D721Med (cell line): ENCODE data around the gene SYT9.

Experiments
- DNase-seq: peaks from one replicate; pipeline ENCODE4 v3.0.0; 2011; ENCODE audit warnings: low spot score; ENCODE audit not compliant: insufficient read length
- FAIRE-seq: peaks from 2 replicates; lab custom pipeline; 2011; peaks lifted over from hg19 to GRCh38; lab: Jason Lieb, UNC
- TF ChIP-seq, protein P1 (sequence below): IDR thresholded peaks from 2 replicates; pipeline ENCODE4 v1.5.1; 2012; ENCODE audit warnings: mild to moderate bottlenecking, control low read depth; ENCODE audit not compliant: insufficient read depth; ENCODE audit errors: missing control alignments

Gene SYT9

GRCh38 chr11:7306900-7307299, 55.2 kb downstream of the SYT9 start:
- TF ChIP-seq, protein P1, sequence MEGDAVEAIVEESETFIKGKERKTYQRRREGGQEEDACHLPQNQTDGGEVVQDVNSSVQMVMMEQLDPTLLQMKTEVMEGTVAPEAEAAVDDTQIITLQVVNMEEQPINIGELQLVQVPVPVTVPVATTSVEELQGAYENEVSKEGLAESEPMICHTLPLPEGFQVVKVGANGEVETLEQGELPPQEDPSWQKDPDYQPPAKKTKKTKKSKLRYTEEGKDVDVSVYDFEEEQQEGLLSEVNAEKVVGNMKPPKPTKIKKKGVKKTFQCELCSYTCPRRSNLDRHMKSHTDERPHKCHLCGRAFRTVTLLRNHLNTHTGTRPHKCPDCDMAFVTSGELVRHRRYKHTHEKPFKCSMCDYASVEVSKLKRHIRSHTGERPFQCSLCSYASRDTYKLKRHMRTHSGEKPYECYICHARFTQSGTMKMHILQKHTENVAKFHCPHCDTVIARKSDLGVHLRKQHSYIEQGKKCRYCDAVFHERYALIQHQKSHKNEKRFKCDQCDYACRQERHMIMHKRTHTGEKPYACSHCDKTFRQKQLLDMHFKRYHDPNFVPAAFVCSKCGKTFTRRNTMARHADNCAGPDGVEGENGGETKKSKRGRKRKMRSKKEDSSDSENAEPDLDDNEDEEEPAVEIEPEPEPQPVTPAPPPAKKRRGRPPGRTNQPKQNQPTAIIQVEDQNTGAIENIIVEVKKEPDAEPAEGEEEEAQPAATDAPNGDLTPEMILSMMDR, result no peak
- no peak for FAIRE-seq
- DNase-seq, result no peak

GRCh38 chr11:7307836-7308235, 56.1 kb downstream of the SYT9 start:
- FAIRE-seq, result no peak
- TF ChIP-seq, protein P1, result no peak

DNA sequence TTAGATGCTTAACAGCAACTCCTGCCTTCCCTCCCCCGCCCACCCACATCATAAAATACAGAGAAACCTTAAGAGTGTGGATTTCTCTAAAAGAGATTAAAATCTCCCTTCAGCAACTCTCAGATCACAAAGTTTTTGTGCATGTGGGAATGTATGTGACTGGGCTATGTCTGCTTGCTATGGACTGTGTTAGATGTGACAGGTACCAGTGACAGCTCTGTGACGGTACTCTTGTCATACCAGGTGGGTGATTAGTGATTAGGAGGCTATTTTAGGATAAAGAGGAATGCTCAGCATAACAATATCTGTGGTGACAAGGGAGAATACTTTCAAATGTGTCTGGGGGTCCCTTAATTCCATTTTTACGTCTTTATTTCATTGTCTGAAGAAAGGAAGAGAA, 60.2 kb downstream of the SYT9 start:
- TF ChIP-seq, protein P1, result no peak
- no peak for DNase-seq
- FAIRE-seq, result no peak

More at GRCh38 chr11:7307836-7308235, 56.1 kb downstream of the SYT9 start:
- no peak for DNase-seq

DNA sequence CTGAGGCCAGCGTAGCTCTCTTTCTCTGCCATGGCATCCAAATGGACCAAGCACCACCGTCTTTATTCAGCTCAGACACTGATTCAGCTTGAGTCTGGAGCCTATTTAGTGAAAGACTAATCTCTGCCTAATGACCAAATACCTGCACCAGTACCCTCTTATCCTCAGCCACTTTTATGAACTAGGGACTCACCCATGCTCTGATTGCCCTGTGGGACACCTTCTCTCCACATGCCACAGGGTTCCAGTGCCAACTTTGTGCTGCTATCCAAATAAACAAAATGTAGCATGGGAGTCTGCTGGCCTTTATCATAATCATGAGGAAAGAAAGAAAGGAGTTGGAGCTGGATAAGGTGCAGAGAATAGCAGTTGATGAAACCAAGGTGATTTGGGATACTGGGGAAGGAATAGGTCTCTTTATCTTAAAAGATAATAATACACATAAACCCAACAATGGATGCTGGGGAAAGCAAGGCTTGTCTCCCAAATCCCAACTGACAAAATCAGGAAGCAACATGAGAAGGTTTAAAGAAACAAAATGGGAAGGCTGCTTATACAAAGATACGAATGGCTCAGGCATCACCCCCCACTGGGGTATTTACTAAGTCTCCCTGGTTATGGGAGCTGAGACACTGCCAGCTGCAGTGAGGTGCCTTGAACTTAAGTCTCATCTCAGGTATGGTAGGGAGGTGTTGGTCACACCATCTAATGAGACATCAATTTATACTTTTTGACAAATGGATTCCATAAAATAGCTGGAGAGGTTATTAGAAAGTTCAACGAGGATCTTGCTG, 63.3 kb downstream of the SYT9 start:
- TF ChIP-seq, protein P1, result no peak
- no peak for FAIRE-seq
- DNase-seq, result no peak

GRCh38 chr11:7319501-7319900, 67.8 kb downstream of the SYT9 start:
- FAIRE-seq (no peak), DNase-seq (no peak)
- TF ChIP-seq, protein P1, result no peak

- DNase-seq (no peak), FAIRE-seq (no peak)
- TF ChIP-seq, protein P1, result no peak
Observed at GRCh38 chr11:7320306-7320705, 68.6 kb downstream of the SYT9 start.
